ENCODE data around the gene PNPLA6.
"Not testable (repeated sequence)": the region's sequence is repeated elsewhere in the genome, so short reads cannot be mapped to it uniquely, and the experiment has no call there.

Gene PNPLA6

DNA sequence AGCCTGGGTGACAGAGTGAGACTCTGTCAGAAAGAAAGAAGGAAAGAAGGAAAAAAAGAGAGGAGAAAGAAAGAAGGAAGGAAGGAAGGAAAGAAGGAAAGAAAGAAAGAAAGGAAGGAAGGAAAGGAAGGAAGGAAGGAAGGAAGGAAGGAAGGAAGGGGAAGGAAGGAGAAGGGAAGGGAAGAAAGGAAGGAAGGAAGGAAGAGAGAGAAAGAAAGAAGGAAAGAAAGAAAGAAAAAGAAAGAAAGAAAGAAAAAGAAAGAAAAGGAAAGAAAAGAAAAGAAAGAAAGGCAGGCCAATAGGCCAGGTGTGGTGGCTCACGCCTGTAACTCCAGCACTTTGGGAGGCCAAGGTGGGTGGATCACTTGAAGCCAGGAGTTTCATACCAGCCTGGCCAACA, 41.9 kb downstream of the PNPLA6 start:
- H3K27me3 Mint-ChIP-seq, result peaks cover 19% of the 10 kb centered on the region
- H3K4me3 Mint-ChIP-seq; H3K4me1 Mint-ChIP-seq (ENCODE audit: low read depth); H3K36me3 Mint-ChIP-seq (ENCODE audit: low read depth); H3K9me3 Mint-ChIP-seq; H3K27ac Mint-ChIP-seq: not testable (repeated sequence)

DNA sequence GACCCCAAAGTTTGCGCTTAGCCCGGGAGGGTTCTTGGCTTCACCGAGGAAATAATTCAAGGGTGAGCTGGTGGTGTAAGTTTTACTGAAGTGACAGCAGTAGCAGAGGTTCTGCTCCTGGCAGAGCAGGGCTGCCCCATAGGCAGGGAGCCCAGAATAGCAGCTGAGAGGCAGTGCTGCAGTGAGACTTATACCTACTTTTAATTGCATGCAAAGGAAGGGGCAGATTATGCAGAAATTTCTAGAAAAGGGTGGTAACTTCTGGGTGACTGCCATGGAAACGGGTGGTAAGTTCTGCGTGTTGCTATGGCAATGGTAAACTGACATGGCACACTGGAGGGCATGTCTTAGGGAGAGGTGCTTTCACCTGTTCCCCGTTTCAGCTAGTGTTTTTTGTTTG, 42.6 kb downstream of the PNPLA6 start:
- Mint-ChIP-seq H3K36me3 (ENCODE audit: low read depth) (no peaks in the 10 kb centered on the region), H3K9me3 (no peaks in the 10 kb centered on the region), H3K27ac (no peak overlapping the region), H3K27me3 (peaks cover 21% of the 10 kb centered on the region), H3K4me1 (ENCODE audit: low read depth) (no peaks in the 10 kb centered on the region), H3K4me3 (no peak overlapping the region)

DNA sequence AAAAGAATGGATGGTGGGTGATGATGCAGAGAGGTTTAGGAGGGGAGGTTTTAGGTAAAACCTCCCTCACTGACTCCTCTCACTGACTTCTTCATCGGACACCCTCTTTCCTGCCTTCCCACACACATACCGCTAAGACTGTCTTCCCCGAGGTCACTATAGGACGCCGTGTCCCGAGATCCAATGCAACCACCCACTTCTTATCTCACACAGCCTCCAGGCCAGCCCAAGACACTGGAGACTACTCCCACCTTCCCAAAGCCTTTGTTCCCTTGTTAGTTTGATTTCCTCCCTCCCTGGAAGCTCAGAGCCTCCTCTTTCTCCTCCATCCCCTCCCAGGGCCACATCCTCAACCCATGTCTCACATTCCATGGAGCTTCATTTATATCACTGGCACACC, 43.7 kb downstream of the PNPLA6 start:
- Mint-ChIP-seq H3K27ac (no peak overlapping the region), H3K4me1 (ENCODE audit: low read depth) (no peaks in the 10 kb centered on the region), H3K4me3 (no peak overlapping the region), H3K36me3 (ENCODE audit: low read depth) (no peaks in the 10 kb centered on the region), H3K9me3 (no peaks in the 10 kb centered on the region), H3K27me3 (peaks cover 19% of the 10 kb centered on the region)

DNA sequence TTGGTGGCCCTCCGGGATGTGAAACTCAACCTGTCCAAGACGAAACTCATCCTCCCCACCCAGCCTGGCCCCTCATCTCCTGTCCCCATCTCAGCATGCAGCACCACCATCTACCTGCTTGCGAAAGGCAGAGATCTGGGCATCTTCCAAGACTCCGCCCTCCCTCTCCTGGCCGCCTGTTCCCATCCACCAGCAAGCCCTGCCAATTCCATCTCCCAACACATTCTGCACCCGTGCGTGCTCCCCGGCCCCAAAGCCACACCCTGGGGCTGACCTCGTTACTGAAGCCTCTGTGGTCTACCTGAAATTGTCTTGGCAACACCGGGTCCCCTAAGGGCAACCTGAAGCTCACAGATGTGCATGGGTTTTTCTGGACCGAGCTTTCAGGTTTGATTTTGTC, 46.9 kb downstream of the PNPLA6 start:
- H3K9me3 Mint-ChIP-seq, result no peaks in the 10 kb centered on the region
- H3K4me3 Mint-ChIP-seq, result no peak overlapping the region
- H3K4me1 Mint-ChIP-seq (ENCODE audit: low read depth), result no peaks in the 10 kb centered on the region
- H3K36me3 Mint-ChIP-seq (ENCODE audit: low read depth), result no peaks in the 10 kb centered on the region
- H3K27ac Mint-ChIP-seq, result no peak overlapping the region
- peaks cover 13% of the 10 kb centered on the region for H3K27me3 Mint-ChIP-seq

DNA sequence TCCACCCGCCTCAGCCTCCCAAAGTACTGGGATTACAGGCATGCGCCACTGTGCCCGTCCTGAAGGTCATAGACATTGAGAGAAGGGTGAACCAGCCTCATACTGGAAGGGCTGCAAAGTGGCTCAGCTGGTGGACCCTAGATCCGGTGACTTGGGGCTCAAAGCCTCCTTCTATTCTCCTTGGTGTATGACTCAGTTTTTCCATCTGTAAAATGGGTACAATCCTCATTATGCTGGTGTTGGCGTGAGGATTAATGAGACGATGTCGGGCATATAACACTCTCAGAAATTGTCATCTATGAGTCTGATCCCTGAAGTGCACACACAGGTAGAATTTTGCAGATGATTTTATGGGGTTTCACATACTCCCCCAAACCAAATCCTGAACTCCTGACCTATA, 54.3 kb downstream of the PNPLA6 start:
- no peak overlapping the region for H3K27ac Mint-ChIP-seq
- H3K4me1 Mint-ChIP-seq (ENCODE audit: low read depth), result no peaks in the 10 kb centered on the region
- peaks cover 15% of the 10 kb centered on the region for H3K27me3 Mint-ChIP-seq
- no peaks in the 10 kb centered on the region for H3K9me3 Mint-ChIP-seq
- H3K4me3 Mint-ChIP-seq, result no peak overlapping the region
- no peaks in the 10 kb centered on the region for H3K36me3 Mint-ChIP-seq (ENCODE audit: low read depth)

- peaks cover 20% of the 10 kb centered on the region for H3K27me3 Mint-ChIP-seq
- no peaks in the 10 kb centered on the region for H3K9me3 Mint-ChIP-seq
- no peaks in the 10 kb centered on the region for H3K4me1 Mint-ChIP-seq (ENCODE audit: low read depth)
- no peaks in the 10 kb centered on the region for H3K36me3 Mint-ChIP-seq (ENCODE audit: low read depth)
- no peak overlapping the region for H3K27ac Mint-ChIP-seq
- H3K4me3 Mint-ChIP-seq, result no peak overlapping the region
Observed at GRCh38 chr19:7590256-7590655, 54.7 kb downstream of the PNPLA6 start.

DNA sequence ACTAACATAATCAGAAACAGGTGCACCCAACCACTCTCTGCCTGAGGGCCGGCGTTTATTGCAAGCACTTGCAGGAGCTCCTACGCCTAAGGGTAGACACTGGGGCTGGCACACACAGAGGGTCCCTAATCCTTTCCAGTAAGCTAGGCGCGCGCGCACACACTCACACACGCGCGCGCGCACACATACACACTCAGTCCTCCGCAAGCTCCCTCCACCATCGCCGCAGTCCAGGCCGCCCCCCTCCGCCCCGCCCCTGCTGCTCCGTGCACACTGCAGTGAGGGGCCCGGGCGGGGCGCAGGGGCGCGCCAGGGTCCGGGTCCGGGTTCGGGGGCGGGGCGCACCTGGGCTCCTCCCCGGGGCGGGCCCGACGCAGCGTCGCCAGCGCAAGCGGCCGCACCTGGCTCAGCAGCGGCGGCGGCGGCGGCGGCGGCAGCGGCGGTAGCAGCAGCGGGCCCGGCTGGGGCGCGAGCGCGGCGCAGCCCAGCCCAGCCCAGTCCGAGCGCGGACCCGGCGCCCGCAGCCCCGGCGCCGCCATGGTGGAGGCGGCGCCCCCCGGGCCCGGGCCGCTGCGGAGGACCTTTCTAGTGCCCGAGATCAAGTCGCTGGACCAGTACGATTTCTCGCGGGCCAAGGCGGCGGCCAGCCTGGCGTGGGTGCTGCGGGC, 60.1 kb downstream of the PNPLA6 start, which contains the start of gene CAMSAP3:
Gene CAMSAP3, plus strand, starts transcription at position 398 of the 668 bp plus-strand sequence. Its CDS starts 140 bp downstream, at position 538.
- Mint-ChIP-seq H3K36me3 (ENCODE audit: low read depth) (peaks cover under 1% of the 10 kb centered on the region), H3K27me3 (peaks cover 43% of the 10 kb centered on the region), H3K4me1 (ENCODE audit: low read depth) (peaks cover 4% of the 10 kb centered on the region), H3K9me3 (no peaks in the 10 kb centered on the region), H3K27ac (no peak within 1 kb of the TSS), H3K4me3 (peak within 1 kb of the TSS; percentile 50)

- Mint-ChIP-seq H3K4me1 (ENCODE audit: low read depth) (peaks cover 8% of the 10 kb centered on the region), H3K27ac (no peak overlapping the region), H3K27me3 (peaks cover 46% of the 10 kb centered on the region), H3K4me3 (peak overlapping the region; percentile 49), H3K36me3 (ENCODE audit: low read depth) (peaks cover 4% of the 10 kb centered on the region), H3K9me3 (no peaks in the 10 kb centered on the region)
Observed at GRCh38 chr19:7596211-7596937, 60.9 kb downstream of the PNPLA6 start.

DNA sequence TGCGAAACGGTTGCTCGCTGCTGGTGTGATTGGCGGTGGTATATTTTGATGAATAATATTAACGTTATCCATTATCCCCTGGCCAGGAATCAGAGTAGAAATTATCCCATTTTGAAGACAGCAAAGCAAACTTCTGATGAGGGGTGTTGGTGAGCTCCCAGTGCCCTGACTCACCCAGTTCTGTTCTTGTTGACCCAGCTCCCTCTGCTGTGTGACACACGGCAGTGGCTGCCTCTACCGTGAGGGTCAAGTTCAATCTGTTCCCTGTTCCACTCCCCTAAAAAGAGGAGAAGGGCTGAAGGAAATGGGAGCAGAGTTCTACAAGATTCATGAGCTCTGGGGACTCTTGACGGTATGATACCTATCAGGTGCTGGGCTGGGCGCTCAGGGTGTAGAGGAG, 62.2 kb downstream of the PNPLA6 start:
- H3K36me3 Mint-ChIP-seq (ENCODE audit: low read depth), result peaks cover 4% of the 10 kb centered on the region
- H3K4me1 Mint-ChIP-seq (ENCODE audit: low read depth), result peaks cover 8% of the 10 kb centered on the region
- H3K27ac Mint-ChIP-seq, result no peak overlapping the region
- no peaks in the 10 kb centered on the region for H3K9me3 Mint-ChIP-seq
- peaks cover 46% of the 10 kb centered on the region for H3K27me3 Mint-ChIP-seq
- no peak overlapping the region for H3K4me3 Mint-ChIP-seq

- peaks cover 45% of the 10 kb centered on the region for H3K27me3 Mint-ChIP-seq
- H3K36me3 Mint-ChIP-seq (ENCODE audit: low read depth), result peaks cover 4% of the 10 kb centered on the region
- H3K4me3 Mint-ChIP-seq, result no peak overlapping the region
- no peak overlapping the region for H3K27ac Mint-ChIP-seq
- H3K9me3 Mint-ChIP-seq, result no peaks in the 10 kb centered on the region
- H3K4me1 Mint-ChIP-seq (ENCODE audit: low read depth), result peaks cover 8% of the 10 kb centered on the region
Observed at GRCh38 chr19:7598180-7598579, 62.7 kb downstream of the PNPLA6 start.

- H3K27me3 Mint-ChIP-seq, result peaks cover 25% of the 10 kb centered on the region
- H3K36me3 Mint-ChIP-seq (ENCODE audit: low read depth), result peaks cover 4% of the 10 kb centered on the region
- peaks cover 8% of the 10 kb centered on the region for H3K4me1 Mint-ChIP-seq (ENCODE audit: low read depth)
- no peaks in the 10 kb centered on the region for H3K9me3 Mint-ChIP-seq
- H3K27ac Mint-ChIP-seq, result peak overlapping the region; percentile 84
- peak overlapping the region; percentile 61 for H3K4me3 Mint-ChIP-seq
Observed at GRCh38 chr19:7600721-7601120, 65.2 kb downstream of the PNPLA6 start.

DNA sequence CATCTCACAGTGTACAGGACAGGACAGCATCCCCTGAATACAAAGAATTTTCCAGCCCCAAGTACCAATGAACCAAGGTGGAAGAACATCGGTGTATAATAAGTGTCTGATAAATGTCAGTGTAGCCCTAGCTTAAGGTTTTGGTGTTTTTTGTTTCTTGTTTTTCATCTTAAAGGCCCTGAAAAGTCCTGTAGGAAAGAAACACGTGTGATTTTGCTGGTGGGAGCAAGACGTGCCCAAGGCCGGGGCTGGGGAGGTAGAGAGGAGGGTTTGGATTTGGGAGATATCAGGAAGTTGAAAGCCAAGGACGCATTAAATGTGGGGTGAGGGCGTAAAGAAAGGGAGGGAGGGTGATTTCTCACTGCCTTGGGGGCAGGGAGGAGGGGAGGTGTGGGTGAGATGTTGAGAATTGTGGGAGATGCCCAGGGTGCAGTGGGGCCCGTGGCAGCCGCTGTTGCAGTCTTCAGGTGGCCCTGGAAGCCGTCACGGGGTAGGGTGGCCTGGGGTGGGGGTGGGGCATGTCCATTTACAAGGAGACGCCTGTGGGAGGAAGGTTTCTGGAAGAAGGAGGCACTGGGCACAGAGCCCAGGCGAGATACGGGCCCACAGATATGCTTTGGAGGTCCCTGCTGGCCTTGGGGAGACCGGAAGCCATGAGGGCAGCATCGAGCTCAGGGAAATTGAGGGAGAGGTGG, 66.9 kb downstream of the PNPLA6 start:
- Mint-ChIP-seq H3K27ac (no peak overlapping the region), H3K4me3 (no peak overlapping the region), H3K4me1 (ENCODE audit: low read depth) (peaks cover 4% of the 10 kb centered on the region), H3K36me3 (ENCODE audit: low read depth) (peaks cover 4% of the 10 kb centered on the region), H3K27me3 (peaks cover 19% of the 10 kb centered on the region), H3K9me3 (no peaks in the 10 kb centered on the region)

DNA sequence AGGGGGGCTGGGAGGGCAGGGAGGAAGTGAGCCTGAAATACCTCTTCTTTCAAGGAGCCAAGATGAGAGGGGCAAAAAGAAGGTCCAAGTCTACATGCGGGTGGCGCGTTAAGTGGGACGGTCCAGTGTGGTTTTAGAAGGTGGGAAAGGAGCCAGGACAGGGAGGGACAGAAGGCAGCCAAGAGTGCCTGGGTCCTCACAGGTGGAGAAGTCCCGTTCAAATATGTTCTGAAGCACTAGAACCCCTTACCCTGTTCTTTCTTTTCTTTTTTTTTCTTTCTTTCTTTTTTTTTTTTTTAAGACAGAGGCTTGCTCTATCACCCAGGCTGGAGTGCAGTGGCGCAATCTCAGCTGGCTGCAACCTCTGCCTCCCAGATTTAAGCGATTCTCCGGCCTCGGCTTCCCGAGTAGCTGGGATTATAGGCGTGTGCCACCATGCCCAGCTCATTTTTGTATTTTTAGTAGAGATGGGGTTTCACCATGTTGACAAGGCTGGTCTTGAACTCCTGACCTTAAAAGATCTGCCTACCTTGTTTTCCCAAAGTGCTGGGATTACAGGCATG, 67.5 kb downstream of the PNPLA6 start:
- Mint-ChIP-seq H3K4me3 (no peak overlapping the region), H3K9me3 (no peaks in the 10 kb centered on the region), H3K27me3 (peaks cover 13% of the 10 kb centered on the region), H3K4me1 (ENCODE audit: low read depth) (peaks cover 4% of the 10 kb centered on the region), H3K27ac (no peak overlapping the region), H3K36me3 (ENCODE audit: low read depth) (peaks cover 4% of the 10 kb centered on the region)

DNA sequence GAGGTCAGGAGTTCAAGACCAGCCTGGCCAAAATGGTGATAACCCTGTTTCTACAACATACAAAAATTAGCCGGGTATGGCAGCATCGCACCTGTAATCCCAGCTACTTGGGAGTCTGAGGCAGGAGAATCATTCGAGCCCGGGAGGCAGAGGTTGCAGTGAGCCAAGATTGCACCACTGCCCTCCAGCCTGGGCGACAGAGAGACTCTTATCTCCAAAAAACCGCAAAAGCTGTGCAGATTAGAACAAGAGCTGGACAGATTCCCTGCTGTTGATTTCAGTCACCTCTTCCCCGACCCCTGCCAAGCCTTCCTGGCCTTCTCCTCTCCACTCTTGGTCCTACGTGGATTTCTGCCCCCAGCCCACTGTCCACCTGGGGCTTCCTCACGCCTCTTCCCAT, 68.4 kb downstream of the PNPLA6 start:
- Mint-ChIP-seq H3K36me3 (ENCODE audit: low read depth) (peaks cover 4% of the 10 kb centered on the region), H3K9me3 (no peaks in the 10 kb centered on the region), H3K27me3 (peaks cover 4% of the 10 kb centered on the region), H3K4me3 (no peak overlapping the region), H3K27ac (no peak overlapping the region), H3K4me1 (ENCODE audit: low read depth) (peaks cover 4% of the 10 kb centered on the region)
